GM19452 (cell line): ENCODE data around the gene RAP1GAP.

Experiments used
- ATAC-seq: cut with Tn5 transposase; IDR thresholded peaks from one replicate; pipeline ENCODE4 v1.9.1; 2021; ENCODE audit not compliant: unreplicated experiment

Gene RAP1GAP

GRCh38 chr1:21669258-21670058 lies at the start of gene RAP1GAP:
TSS of gene RAP1GAP (minus strand) at chr1:21669357. CDS start at chr1:21620032, 49,325 bp downstream.
- ATAC-seq: no peak

- no peak for ATAC-seq
These were observed 47.0 kb upstream of the RAP1GAP start for GRCh38 chr1:21716169-21716568.

DNA sequence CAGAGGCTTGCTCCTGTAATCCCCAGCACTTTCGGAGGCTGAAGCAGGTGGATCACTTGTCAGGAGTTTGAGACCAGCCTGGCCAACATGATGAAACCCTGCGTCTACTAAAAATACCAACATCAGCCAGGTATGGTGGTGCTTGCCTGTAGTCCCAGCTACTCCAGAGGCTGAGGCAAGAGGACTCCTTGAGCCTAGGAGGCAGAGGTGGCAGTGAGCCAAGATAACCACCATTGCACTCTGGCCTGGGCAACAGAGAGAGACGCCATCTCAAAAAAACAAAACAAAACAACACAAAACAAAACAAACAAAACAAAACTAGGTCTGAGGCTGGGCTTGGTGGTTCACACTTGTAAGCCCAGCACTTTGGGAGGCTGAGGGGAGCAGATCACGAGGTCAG lies 38.7 kb upstream of the RAP1GAP start:
- ATAC-seq: no peak

DNA sequence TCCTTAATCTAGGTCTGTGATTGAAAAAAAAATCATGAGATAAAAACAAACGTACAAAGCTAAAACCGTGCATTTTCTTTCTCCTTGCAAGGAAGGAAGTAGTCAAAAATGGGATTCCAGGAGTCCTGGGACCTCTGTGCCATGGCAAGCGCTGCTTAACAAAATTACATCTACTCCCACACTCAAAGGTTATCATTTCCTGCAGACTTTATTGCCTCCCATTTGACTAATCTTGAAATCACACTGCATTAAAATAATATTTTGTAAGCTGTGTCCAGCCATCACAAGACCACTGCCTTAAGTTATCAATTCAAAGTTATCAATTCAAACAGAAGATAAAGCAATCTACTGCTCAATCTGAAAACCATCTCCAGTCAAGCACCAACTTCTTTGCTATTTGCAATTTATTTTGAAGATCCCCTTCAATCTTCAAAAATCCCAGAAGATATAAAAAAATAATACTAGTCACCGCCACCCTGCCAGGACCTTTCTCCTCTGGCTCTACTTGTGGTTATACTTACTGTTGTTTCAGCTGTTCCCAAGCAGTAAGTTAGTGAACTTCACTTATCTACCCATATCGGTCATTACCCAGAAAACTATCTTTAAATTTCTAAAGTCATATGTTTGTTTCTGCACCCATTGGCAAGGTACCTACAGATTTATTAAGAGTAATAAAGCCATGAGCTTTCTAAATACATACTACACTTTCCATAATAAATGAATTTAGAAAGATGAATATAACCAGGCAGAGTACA lies 38.1 kb upstream of the RAP1GAP start:
- ATAC-seq: no peak

DNA sequence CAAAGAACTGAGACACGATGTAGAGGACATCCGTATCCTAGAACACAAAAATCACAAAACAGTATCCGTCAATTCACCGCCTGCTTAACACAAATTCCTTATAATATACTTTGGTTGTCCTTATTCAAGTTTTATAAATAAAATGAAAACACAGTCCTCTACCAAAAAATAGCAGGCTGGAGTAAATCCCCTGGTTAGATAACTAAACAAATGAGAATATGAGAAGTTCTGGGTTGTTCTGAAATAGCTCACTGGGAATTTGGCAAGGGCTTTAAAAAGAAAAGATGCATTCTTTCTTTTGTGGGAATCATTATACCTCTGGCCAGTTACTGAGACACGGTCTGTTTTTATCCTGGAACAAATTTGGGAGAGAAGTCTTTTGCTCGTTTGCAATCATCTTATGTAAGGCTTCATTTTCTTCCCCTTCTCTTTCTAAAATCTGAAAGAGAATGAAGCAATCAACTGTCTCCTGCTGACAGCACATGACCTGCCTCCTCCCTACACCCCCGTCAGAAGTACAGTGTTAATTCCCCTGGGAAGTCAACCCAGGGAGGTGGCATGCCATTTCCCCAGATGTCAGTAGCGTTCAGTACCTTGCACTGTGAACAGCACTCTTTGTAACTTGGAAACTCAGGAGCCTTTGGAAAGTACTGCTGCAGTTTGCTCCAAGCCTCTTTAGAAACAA lies 37.1 kb upstream of the RAP1GAP start:
- ATAC-seq: no peak

DNA sequence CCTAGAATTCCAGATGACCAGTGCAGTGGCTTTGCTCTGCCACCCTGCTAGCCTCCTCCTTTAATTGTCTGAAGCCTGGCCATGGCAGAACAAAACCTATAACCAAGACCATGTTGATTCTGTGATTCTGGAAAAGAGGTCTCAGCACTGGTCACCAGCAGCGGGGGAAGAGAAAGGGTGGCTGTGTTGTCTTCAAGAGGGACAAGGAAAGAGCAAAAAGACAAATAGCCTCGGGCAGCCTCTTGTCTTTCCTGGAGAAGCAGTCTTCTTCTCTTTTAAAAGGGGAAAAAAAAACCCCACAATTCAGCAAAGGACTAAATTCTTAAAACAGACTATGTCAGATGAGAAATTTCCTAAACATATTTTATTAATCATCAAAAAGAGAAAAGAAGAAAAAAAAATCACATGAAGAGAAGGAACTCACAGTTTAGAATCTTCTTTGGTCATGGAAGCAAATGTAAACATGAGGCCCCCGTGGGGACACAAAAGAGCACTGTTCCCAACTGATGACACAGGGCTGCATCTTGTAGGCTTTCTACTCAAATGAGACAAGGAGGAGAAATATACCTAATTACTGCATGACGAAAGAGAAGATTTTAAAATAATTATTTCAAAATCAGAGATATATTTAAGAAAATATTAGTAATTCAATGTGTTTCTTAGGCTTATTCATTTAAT lies 36.3 kb upstream of the RAP1GAP start:
- ATAC-seq: no peak

GRCh38 chr1:21704145-21704544 lies 35.0 kb upstream of the RAP1GAP start:
- ATAC-seq: no peak

DNA sequence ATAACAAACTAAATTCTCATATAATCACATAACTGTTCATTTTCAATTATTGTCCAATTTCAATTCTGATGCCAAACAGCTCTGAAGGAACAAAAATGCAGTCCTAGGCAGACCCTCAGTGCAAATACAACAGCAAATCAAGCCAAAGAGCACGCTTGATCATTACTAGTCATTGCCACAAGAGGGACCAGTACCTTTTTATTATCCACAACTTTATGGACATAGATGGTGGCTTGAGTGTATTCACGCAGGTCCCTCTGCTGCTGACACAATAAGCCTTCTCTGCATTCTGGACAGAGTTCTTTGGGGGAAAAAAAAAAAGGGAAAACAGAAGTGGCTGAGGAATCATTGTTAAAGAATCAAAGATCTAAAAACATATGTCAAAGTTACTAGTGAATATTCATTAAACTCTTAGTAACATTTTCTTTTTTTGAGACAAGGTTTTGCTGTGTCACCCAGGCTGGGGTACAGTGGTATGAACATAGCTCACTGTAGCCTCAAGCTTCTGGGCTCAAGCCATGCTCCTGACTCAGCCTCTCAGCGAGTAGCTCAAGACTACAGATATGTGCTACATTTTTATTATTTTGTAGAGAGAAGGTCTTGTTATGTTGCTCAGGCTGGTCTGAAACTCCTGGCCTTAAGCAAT lies 34.3 kb upstream of the RAP1GAP start:
- ATAC-seq: no peak

DNA sequence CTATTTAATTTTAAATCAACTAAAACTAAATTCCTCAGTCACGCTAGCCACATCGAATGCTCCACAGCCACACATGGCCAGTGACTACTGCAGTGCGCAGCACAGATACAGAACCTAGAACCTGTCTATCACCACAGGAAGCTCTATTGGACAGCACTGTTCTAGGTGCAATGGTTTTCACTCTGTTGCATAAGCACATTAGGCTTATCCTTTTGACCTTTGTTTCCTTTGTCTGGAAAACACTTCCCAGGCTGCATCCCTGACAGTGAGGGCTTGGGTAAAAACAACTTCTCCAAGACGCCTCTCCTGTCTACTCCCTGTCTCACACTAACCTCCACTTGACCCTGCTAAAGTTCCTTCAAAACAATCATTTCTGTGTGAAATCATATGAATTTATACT lies 33.6 kb upstream of the RAP1GAP start:
- no peak for ATAC-seq

GRCh38 chr1:21701401-21701800 lies 32.2 kb upstream of the RAP1GAP start:
- ATAC-seq: no peak

DNA sequence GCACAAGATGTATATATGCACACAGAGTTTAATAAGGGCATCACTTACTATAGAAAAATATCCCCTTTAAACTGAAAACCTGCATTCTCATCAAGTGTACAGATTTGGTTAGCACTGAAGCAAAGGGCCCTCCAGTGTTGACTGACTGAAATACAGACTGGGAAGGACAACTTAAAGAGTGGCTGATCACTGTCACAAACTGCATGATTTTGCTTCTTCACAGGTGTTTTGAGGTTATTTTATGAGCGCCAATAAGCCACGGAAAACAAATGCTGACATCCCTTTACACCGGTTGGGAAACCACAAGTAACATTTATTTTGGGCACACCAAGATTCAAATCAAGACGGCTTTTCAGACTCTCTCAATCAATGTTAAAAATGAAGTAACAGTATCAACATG lies 30.9 kb upstream of the RAP1GAP start:
- ATAC-seq: no peak

GRCh38 chr1:21696931-21697330 lies 27.8 kb upstream of the RAP1GAP start:
- no peak for ATAC-seq

- no peak for ATAC-seq
These were observed 24.6 kb upstream of the RAP1GAP start for GRCh38 chr1:21693732-21694131.

- ATAC-seq: no peak
These were observed 22.6 kb upstream of the RAP1GAP start for GRCh38 chr1:21691739-21692138.

DNA sequence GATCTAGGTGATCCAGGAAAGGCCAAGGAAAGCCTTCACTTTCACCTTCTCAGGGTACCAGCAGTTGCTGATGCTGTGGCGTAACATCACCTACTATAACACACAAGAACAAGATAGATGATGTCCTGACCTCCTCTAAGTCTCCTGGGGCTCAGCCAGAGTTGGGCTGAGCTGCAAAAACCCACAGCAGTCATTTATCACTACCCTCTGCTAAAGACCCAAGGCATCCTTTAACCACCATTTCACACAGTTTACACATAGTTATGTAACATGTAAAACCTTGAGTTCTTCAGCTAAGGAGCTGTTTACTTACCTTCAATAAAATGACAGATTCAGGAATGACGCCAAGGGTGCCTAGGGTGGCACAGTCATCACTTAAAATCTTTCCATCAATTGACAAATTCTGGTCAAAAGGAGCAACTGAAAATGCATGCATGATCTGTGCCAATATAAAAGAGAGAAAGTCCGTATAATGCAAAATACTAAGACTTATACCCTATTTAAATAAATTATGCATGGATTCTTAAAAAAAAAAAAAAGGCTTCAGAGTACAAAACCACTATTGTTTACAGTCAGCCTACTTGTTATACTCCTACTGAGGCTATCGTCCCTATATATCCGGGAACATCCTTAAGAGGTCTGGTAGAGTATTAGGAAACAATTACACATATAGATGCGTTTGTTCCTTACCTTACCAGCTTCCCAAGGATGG lies 20.7 kb upstream of the RAP1GAP start:
- ATAC-seq: no peak

GRCh38 chr1:21687081-21687529 lies 17.9 kb upstream of the RAP1GAP start:
- no peak for ATAC-seq

DNA sequence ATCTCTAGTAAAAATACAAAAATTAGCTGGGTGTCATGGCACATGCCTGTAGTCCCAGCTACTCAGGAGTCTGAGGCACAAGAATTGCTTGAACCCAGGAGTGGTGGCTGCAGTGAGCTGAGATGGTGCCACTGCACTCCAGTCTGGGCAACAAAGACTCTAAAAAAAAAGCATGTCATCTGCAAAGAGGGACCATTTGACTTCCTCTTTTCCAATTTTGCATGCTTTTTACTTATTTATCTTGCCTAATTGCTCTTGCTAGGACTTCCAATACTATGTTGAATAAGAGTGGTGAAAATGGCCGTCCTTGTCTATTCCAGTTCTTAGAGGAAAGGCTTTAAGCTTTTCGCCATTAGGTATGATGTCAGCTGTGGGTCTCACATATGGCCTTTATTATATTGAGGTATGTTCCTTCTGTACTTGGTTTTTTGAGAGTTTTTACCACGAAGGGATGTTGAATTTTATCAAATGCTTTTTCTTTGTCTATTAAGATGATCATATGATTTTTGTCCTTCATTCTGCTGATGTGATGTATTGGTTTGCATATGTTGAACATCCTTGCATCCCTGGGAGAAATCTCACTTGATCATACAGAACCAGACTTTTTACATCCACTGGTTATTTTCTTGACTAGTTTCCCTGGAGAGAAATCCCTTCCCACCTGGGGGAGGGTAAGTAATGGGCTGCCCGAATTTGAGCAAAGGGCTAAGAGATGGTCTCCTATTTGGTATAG lies 17.0 kb upstream of the RAP1GAP start:
- no peak for ATAC-seq

- no peak for ATAC-seq
These were observed 12.3 kb upstream of the RAP1GAP start for GRCh38 chr1:21681426-21681825.

DNA sequence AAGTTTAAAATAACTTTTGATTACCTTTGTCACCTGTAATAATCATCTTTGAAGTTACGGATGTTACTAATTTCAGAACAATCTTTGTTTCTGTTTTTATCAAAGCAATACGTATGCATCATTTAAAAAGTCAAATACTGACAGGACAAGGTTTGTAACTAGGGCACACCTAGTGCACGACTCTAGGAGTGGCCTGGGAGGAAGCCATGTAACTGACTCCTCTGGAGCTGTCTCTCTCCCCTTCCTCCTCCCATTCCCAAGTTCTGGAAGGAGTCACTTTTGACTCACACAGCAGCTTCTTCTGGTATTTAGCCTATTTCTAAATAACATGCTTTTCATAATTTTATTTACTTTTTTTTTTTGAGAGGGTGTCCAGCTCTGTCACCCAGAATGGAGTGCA lies 11.8 kb upstream of the RAP1GAP start:
- no peak for ATAC-seq
